ENCODE measurements around the gene CWC27.

DNA sequence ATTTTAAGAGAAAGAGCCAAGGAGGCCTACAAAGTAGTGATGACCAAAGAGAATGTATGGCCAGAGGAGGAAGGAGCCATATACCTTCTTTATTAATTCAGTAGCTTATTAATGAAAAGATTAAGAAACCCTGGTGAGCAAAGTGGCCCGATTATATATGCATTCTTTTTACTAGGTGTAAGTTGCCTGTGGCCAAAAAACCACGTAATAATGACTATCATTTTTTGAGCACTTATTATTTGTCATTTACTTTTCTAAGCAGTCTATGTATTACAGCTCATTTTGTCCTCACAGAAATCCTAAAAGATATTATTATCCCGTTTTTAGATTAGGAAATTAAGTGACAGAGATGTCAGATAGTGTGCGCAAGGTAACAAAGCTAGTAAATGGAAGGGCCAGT, 3.0 kb downstream of the CWC27 start:
- TF ChIP-seq, protein P1, sequence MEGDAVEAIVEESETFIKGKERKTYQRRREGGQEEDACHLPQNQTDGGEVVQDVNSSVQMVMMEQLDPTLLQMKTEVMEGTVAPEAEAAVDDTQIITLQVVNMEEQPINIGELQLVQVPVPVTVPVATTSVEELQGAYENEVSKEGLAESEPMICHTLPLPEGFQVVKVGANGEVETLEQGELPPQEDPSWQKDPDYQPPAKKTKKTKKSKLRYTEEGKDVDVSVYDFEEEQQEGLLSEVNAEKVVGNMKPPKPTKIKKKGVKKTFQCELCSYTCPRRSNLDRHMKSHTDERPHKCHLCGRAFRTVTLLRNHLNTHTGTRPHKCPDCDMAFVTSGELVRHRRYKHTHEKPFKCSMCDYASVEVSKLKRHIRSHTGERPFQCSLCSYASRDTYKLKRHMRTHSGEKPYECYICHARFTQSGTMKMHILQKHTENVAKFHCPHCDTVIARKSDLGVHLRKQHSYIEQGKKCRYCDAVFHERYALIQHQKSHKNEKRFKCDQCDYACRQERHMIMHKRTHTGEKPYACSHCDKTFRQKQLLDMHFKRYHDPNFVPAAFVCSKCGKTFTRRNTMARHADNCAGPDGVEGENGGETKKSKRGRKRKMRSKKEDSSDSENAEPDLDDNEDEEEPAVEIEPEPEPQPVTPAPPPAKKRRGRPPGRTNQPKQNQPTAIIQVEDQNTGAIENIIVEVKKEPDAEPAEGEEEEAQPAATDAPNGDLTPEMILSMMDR (IDR thresholded peaks at IDR 0.05; ENCODE audit: insufficient read depth, low read length), result no peak
- no peak for TF ChIP-seq POLR2AphosphoS5 (IDR thresholded peaks at IDR 0.05; ENCODE audit: low read depth)
- TF ChIP-seq, protein P2, sequence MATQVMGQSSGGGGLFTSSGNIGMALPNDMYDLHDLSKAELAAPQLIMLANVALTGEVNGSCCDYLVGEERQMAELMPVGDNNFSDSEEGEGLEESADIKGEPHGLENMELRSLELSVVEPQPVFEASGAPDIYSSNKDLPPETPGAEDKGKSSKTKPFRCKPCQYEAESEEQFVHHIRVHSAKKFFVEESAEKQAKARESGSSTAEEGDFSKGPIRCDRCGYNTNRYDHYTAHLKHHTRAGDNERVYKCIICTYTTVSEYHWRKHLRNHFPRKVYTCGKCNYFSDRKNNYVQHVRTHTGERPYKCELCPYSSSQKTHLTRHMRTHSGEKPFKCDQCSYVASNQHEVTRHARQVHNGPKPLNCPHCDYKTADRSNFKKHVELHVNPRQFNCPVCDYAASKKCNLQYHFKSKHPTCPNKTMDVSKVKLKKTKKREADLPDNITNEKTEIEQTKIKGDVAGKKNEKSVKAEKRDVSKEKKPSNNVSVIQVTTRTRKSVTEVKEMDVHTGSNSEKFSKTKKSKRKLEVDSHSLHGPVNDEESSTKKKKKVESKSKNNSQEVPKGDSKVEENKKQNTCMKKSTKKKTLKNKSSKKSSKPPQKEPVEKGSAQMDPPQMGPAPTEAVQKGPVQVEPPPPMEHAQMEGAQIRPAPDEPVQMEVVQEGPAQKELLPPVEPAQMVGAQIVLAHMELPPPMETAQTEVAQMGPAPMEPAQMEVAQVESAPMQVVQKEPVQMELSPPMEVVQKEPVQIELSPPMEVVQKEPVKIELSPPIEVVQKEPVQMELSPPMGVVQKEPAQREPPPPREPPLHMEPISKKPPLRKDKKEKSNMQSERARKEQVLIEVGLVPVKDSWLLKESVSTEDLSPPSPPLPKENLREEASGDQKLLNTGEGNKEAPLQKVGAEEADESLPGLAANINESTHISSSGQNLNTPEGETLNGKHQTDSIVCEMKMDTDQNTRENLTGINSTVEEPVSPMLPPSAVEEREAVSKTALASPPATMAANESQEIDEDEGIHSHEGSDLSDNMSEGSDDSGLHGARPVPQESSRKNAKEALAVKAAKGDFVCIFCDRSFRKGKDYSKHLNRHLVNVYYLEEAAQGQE (IDR thresholded peaks at IDR 0.05; ENCODE audit: insufficient replicate concordance, low read depth), result no peak
